ENCODE measurements around the gene XYLT1. TPM values are rescaled to one million over a fixed set of nuclear protein-coding genes. Genes with fewer than 3 reads are reported as not detected.
A peak's percentile ranks its signal among the peaks of the same experiment; 100 is the strongest.

The XYLT1 gene
- total RNA-seq, 3 donors from 2014 or later (not counting 1 experiment from before 2014, with no cell fraction given), result 40.9 to 55.5 (median 43.8) TPM

GRCh38 chr16:17245776-17246175, 225.0 kb downstream of the XYLT1 start:
- peaks cover 57 to 59% of the 10 kb centered on the region in 2 donors for H3K4me1 Mint-ChIP-seq
- H3K27ac ChIP-seq (ENCODE audit: low read length), result no peak overlapping the region
- H3K4me3 Mint-ChIP-seq, result no peak overlapping the region
- TF ChIP-seq, protein P1, sequence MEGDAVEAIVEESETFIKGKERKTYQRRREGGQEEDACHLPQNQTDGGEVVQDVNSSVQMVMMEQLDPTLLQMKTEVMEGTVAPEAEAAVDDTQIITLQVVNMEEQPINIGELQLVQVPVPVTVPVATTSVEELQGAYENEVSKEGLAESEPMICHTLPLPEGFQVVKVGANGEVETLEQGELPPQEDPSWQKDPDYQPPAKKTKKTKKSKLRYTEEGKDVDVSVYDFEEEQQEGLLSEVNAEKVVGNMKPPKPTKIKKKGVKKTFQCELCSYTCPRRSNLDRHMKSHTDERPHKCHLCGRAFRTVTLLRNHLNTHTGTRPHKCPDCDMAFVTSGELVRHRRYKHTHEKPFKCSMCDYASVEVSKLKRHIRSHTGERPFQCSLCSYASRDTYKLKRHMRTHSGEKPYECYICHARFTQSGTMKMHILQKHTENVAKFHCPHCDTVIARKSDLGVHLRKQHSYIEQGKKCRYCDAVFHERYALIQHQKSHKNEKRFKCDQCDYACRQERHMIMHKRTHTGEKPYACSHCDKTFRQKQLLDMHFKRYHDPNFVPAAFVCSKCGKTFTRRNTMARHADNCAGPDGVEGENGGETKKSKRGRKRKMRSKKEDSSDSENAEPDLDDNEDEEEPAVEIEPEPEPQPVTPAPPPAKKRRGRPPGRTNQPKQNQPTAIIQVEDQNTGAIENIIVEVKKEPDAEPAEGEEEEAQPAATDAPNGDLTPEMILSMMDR (IDR thresholded peaks at IDR 0.05), result no peak
- WGBS (ENCODE audit: insufficient coverage), result 55% methylated on average over 6 of the region's 6 CpGs
- H3K27ac Mint-ChIP-seq, result no peak overlapping the region
- H3K36me3 Mint-ChIP-seq, result no peaks in the 10 kb centered on the region
- no peak for DNase-seq
- intact Hi-C loops (cut with micrococcal nuclease), result no loop called here
- ATAC-seq, result peak in 1 of 3 donors; percentile 36
- H3K27me3 Mint-ChIP-seq (ENCODE audit: low read depth in 2 of 2), result no peaks in the 10 kb centered on the region
- H3K36me3 ChIP-seq (ENCODE audit: control insufficient read depth, insufficient read depth, low read length), result no peaks in the 10 kb centered on the region
- no peaks in the 10 kb centered on the region for H3K27me3 ChIP-seq (ENCODE audit: control insufficient read depth, insufficient read depth, low read length)
- no peaks in the 10 kb centered on the region for H3K9me3 Mint-ChIP-seq
- H3K4me1 ChIP-seq (ENCODE audit: control insufficient read depth, insufficient read depth, low read length), result peaks cover 5% of the 10 kb centered on the region
- H3K4me3 ChIP-seq (ENCODE audit: low read length), result no peak overlapping the region
- H3K9me3 ChIP-seq (ENCODE audit: control insufficient read depth, insufficient read depth, low read length), result no peaks in the 10 kb centered on the region

GRCh38 chr16:17244872-17245551, 225.7 kb downstream of the XYLT1 start:
- Histone ChIP-seq H3K4me3 (ENCODE audit: low read length) (no peak overlapping the region), H3K27ac (ENCODE audit: low read length) (no peak overlapping the region), H3K9me3 (ENCODE audit: control insufficient read depth, insufficient read depth, low read length) (no peaks in the 10 kb centered on the region), H3K4me1 (ENCODE audit: control insufficient read depth, insufficient read depth, low read length) (peaks cover 5% of the 10 kb centered on the region), H3K36me3 (ENCODE audit: control insufficient read depth, insufficient read depth, low read length) (no peaks in the 10 kb centered on the region), H3K27me3 (ENCODE audit: control insufficient read depth, insufficient read depth, low read length) (no peaks in the 10 kb centered on the region)
- no peaks in the 10 kb centered on the region for H3K9me3 Mint-ChIP-seq
- peaks cover 54 to 56% of the 10 kb centered on the region in 2 donors for H3K4me1 Mint-ChIP-seq
- WGBS (ENCODE audit: insufficient coverage), result 75% methylated on average over 8 of the region's 9 CpGs
- intact Hi-C loops (cut with micrococcal nuclease), result no loop called here
- ATAC-seq (no peak), DNase-seq (no peak)
- TF ChIP-seq, protein P1 (IDR thresholded peaks at IDR 0.05), result no peak
- H3K4me3 Mint-ChIP-seq, result no peak overlapping the region
- H3K27ac Mint-ChIP-seq, result peak overlapping the region in 1 of 2 donors; percentile 14
- no peaks in the 10 kb centered on the region for H3K36me3 Mint-ChIP-seq
- no peaks in the 10 kb centered on the region for H3K27me3 Mint-ChIP-seq (ENCODE audit: low read depth in 2 of 2)

DNA sequence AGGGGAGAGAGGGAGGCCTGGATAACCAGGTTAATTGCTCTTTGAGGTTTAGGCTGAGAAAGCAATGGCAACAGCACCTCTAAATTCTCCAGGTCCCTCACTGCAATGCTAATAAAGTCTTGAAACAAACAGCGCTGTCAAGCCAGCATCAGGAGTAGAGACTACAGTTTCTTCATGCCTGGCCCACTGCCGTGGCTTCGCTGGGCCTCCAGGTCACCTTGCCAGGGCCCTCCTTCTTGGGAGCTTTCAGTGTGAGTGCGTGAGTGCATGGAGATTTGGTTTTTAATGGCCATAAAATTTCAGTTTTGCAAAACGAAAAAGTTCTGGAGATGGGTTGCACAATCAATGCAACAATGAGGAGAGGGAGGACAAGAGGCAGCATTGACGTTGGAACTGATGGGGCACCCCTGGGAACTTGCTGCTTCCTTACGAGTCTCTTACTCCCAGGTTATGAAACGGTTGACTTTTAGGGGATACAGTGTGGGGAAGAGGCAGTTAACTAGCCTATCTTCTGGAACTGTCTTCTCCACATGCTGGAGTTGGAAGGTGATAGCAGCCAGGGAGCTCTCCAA, 229.4 kb downstream of the XYLT1 start:
- Mint-ChIP-seq H3K27me3 (ENCODE audit: low read depth in 2 of 2) (no peaks in the 10 kb centered on the region), H3K27ac (no peak overlapping the region), H3K36me3 (no peaks in the 10 kb centered on the region), H3K4me3 (no peak overlapping the region), H3K4me1 (peaks cover 52 to 60% of the 10 kb centered on the region in 2 donors), H3K9me3 (peaks cover 0 to 5% of the 10 kb centered on the region in 2 donors)
- ATAC-seq, result no peak
- H3K27me3 ChIP-seq (ENCODE audit: control insufficient read depth, insufficient read depth, low read length), result no peaks in the 10 kb centered on the region
- no peak overlapping the region for H3K4me3 ChIP-seq (ENCODE audit: low read length)
- H3K36me3 ChIP-seq (ENCODE audit: control insufficient read depth, insufficient read depth, low read length), result no peaks in the 10 kb centered on the region
- H3K27ac ChIP-seq (ENCODE audit: low read length), result no peak overlapping the region
- TF ChIP-seq, protein P1 (IDR thresholded peaks at IDR 0.05), result no peak
- no peak for DNase-seq
- 95% methylated on average over 8 of the region's 8 CpGs for WGBS (ENCODE audit: insufficient coverage)
- intact Hi-C loops (cut with micrococcal nuclease), result no loop called here
- H3K4me1 ChIP-seq (ENCODE audit: control insufficient read depth, insufficient read depth, low read length), result peaks cover 18% of the 10 kb centered on the region
- no peaks in the 10 kb centered on the region for H3K9me3 ChIP-seq (ENCODE audit: control insufficient read depth, insufficient read depth, low read length)

All from natural killer cell (primary cell).